Left renal cortex interstitium (tissue), 4 donors: ENCODE data around the gene IQUB. TPM values are rescaled to one million over a fixed set of nuclear protein-coding genes. Genes with fewer than 3 reads are reported as not detected.
"Not testable (repeated sequence)": the region's sequence is repeated elsewhere in the genome, so short reads cannot be mapped to it uniquely, and the experiment has no call there.

Experiments used
- DNase-seq, 4 donors: peaks; one replicate each; pipeline ENCODE4 v3.0.0-alpha.2; 2013; ENCODE audit warnings: low read depth in 4 of 4, low spot score in 2 of 4, missing footprints in 1 of 4
- polyA plus RNA-seq, 4 donors: library from polyadenylated mRNA; unstranded; fragments of 120-200 nt; gene quantifications; one replicate each; pipeline ENCODE4 v1.2.1, GENCODE V29; 2013; ENCODE audit not compliant: insufficient read length in 4 of 4

The IQUB gene
- 1 to 10 TPM; 4.3 to 7.2 (median 5.9) TPM for polyA plus RNA-seq

- peak; percentile 84 to 93 (median 92) for DNase-seq
These were observed at the start of gene IQUB for GRCh38 chr7:123534383-123535260. TSS of gene IQUB (minus strand) at chr7:123534595. CDS start at chr7:123512340, 22,255 bp downstream.

- no peak for DNase-seq
These were observed 49.4 kb upstream of the IQUB start for GRCh38 chr7:123583821-123584220.

- no peak for DNase-seq
These were observed 46.7 kb upstream of the IQUB start for GRCh38 chr7:123581162-123581459.

GRCh38 chr7:123580406-123581161 lies 46.2 kb upstream of the IQUB start:
- peak in 1 of 4 donors; percentile 13 for DNase-seq

GRCh38 chr7:123579416-123579815 lies 45.0 kb upstream of the IQUB start:
- DNase-seq = no peak

- no peak for DNase-seq
These were observed 39.6 kb upstream of the IQUB start for GRCh38 chr7:123573896-123574467.

GRCh38 chr7:123573341-123573740 lies 38.9 kb upstream of the IQUB start:
- DNase-seq = no peak

- DNase-seq = no peak
These were observed 37.3 kb upstream of the IQUB start for GRCh38 chr7:123571684-123572083.

GRCh38 chr7:123571187-123571586 lies 36.8 kb upstream of the IQUB start:
- no peak for DNase-seq

GRCh38 chr7:123570390-123571182 lies 36.2 kb upstream of the IQUB start:
- no peak for DNase-seq

DNA sequence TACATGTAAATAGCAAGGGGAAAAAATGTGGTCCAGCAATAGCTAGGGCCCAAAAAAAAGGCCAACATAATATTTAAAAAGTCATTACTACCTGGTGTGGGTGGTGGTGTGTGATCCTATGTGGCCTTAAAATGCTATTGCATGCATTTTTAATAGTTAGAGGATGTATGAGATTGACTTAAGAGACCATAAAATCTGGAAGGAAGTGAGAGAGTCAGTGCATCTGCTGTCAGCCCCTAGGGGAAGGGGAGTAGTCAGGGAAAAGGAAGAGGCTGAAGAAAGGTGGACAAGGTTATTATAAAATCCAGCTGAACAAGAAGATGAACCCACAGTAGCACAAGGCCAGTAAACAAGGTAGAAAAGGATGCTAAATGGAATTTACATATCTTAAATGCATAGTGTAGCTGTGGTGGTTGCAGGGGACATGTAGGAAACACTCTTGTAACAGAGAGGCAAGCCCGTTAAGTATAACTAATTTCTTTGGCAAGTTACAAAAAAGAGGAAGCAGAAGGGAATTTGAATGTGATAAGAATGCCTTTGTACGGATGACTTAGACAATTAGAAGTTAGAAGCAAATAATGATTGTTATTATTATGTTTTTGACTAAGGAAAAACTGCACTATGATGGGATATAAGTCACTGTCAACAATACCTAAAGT lies 35.1 kb upstream of the IQUB start:
- no peak for DNase-seq

DNA sequence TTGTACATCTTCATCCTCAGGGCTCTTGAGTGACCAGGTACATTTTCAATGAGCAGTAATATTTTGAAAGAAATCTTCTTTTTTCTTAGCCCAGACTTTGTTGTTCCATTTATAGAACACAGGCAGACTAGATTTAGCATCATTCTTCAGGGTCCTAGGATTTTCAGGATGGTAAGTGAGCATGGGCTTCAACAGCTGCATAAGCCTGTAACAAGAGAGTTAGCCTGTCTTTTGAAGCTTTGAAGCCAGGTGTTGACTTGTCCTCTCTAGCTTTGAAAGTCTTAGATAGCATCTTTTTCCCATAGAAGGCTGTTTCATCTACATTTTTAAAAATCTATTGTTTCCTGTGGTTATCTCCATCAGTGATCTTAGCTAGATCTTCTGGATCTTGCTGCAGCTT lies 27.7 kb upstream of the IQUB start:
- DNase-seq = no peak

GRCh38 chr7:123558289-123558874 lies 24.0 kb upstream of the IQUB start:
- DNase-seq = no peak

GRCh38 chr7:123557398-123558288 lies 23.2 kb upstream of the IQUB start, which contains the start of gene NDUFA5:
TSS of gene NDUFA5 (minus strand) at chr7:123557818. CDS start at chr7:123557795, 23 bp downstream.
- peak; percentile 95 to 99 (median 98) for DNase-seq

GRCh38 chr7:123557016-123557397 lies 22.6 kb upstream of the IQUB start:
- DNase-seq = peak in 1 of 4 donors; percentile 55

DNA sequence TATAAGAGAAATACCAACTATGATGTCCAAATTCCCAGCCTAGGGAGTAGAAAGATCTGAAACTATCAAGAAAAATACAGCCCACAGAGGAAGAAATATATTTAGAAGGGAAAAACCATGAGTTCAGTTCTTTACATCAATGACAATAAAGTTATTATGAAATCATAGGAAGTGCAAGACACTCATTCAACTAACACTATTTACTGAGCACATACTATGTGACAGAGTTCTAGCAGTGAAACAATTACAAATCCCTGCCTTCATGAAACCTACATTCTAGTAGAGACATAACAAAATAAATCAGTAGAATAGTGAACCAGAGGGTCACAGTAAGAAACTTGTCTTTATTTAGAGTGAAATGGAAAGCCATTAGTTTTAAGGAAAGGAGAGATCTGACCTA lies 21.1 kb upstream of the IQUB start:
- DNase-seq = no peak

- DNase-seq = no peak
These were observed 18.8 kb upstream of the IQUB start for GRCh38 chr7:123553159-123553558.

- no peak for DNase-seq
These were observed 18.2 kb upstream of the IQUB start for GRCh38 chr7:123552641-123553040.

- DNase-seq = not testable (repeated sequence)
These were observed 17.7 kb upstream of the IQUB start for GRCh38 chr7:123552134-123552533.
